NCI-H446 (cell line): ENCODE measurements around the gene DGKI.
A peak's percentile ranks its signal among the peaks of the same experiment; 100 is the strongest.
"Not testable (repeated sequence)": the region's sequence is repeated elsewhere in the genome, so short reads cannot be mapped to it uniquely, and the experiment has no call there.

ENCODE experiments used
- DNase-seq, 2 experiments: peaks; one replicate each; lab custom pipeline; 2025; lab: John Stamatoyannopoulos, UW

The DGKI gene

DNA sequence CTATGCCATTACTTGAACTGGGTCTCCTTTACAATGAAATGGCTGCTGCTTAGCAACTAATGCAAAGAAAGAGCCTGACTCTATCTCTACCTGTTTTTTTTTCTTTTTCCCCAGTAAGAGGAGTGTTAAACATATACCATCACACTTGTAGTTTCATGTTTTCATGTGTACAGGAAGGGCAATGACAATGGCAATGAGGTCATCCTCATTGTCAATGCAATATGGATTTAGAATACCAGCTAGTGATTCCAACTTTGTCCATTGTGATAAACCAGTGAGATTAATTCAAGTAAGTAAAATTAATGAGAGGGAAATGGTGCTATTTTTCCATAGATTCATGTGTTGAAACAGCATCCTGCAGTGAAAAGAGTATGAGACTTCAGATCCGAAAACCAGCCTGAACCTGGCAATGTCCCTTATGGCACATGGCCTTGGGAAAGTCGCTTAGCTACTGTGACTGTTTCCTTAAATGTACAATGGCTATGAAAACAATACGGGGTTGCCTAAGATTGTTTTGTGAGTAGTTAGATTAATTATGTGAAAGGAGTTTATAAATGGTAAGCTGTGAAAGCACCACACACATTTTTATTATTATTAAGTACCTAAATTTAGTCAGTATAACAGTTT lies 11.2 kb downstream of the DGKI start:
- no peak for DNase-seq

DNA sequence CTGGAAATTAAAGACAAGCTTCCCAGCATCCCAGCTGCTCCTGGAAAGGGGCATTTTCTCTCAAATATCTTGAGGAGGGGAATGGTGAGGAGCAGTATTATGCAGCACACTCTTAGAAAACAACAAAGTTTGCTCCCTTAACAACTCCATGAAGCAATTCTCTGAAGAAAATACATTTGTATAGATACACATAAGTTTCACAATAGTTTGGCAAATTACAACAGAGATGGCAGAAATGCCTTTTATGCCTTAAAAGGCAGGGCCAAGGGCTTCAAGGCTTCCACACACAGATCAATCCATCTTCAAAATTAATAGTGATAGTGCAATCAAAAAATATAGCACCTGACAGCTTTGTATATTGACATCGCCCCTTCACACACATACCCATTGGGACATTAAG lies 12.2 kb downstream of the DGKI start:
- DNase-seq: no peak

DNA sequence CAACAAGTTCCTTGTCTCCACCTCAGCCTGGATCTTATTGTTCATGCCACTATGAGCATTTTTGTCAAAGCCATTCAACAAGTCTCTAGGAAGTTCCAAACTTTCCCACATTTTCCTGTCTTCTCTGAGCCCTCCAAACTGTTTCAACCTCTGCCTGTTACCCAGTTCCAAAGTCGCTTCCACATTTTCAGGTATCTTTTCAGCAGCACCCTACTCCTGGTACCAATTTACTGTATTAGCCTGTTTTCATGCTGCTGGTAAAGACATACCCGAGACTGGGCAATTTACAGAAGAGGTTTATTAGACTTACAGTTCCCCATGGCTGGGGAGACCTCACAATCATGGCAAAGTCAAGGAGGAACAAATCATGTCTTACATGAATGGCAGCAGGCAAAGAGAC lies 13.8 kb downstream of the DGKI start:
- DNase-seq: not testable (repeated sequence)

DNA sequence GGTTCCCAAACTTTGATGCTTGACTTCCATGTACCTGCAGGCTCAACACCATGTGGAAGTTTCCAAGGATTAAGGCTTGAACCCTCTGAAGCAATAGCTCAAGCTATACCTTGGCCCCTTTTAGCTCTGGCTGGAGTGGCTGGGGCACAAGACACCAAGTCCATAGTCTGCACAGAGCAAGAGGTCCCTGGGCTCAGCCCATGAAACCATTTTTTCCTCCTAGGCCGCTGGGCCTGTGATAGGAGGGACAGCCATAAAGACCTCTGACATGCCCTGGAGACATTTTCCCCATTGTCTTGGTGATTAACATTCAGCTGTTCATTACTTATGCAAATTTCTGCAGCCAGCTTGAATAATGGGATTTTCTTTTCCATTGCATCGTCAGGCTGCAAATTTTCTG lies 14.4 kb downstream of the DGKI start:
- DNase-seq: no peak

DNA sequence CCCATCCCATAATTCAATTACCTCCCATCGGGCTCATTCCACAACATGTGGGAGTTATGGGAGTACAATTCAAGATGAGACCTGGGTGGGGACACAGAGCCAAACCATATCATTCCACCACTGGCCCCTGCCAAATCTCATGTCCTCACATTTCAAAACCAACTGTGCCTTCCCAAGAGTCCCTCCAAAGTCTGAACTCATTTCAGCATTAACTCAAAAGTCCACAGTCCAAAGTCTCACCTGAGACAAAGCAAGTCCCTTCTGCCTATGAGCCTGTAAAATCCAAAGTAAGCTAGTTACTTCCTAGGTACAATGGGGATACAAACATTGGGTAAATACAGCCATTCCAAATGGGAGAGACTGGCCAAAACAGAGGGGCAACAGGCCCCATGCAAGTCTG lies 15.2 kb downstream of the DGKI start:
- DNase-seq: not testable (repeated sequence)

DNA sequence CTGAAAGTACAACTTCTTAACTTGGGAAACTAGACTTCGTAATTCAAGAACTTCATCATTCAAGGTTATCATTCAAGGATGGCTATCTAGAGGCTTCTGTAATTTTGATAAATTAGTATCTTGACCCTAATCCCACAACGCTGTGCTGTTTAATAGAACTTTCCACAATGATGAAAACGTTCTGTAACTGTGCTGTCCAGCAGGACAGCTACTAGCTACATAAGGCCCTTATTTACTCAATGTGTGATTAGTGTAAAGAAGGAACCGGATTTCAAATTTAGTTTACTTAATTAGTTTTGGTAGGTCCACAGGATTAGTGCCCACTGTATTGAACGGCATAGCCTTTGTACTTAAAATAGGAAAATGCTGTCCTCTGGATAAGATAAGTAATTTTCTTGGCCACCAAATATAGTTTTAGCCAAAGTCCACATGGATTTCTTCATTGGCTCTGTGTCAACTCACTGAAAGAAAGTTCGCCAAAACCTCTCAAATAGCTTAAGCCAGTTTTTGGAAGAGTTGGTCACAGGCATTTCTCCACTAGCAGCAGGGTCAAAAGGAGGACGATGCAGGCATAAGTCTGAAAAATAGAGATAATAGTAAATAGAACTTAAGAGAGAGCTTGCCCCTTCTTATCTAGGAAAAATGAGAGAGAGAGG lies 17.3 kb downstream of the DGKI start:
- DNase-seq: no peak

DNA sequence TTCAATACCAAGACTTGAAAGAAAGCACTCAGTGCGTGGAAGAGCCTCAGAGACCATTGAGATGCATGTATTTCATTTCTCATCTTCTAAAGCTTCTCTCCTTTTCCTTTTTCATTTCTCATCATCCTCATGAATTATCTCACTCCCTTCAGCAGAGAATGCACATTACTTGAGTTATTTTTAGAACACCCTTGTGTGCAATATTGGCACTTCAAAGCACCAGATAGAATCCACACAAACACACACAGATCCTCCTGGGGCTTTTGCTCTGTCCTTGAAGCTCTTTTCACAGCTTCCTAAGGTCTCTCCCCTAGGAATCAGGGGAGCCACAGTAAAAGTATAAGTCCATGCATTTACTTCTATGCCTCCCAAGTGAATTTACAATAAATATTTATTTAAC lies 18.3 kb downstream of the DGKI start:
- no peak for DNase-seq

DNA sequence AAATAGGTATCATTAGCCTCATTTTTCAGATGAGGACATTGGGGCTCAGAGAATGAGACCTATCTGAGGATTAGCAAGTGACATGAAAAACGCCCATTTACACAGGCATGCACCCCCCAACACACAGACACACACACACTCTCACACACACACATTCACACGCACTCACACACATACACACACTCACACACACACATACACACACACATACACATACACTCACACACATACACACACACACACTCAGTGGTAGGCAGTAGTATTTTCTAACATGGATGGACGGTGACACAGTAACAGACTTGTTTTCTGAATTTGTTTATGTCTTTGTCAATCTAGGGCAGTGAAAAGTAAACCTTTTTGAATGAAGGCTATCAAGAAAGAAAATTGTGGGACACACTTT lies 21.3 kb downstream of the DGKI start:
- no peak for DNase-seq

DNA sequence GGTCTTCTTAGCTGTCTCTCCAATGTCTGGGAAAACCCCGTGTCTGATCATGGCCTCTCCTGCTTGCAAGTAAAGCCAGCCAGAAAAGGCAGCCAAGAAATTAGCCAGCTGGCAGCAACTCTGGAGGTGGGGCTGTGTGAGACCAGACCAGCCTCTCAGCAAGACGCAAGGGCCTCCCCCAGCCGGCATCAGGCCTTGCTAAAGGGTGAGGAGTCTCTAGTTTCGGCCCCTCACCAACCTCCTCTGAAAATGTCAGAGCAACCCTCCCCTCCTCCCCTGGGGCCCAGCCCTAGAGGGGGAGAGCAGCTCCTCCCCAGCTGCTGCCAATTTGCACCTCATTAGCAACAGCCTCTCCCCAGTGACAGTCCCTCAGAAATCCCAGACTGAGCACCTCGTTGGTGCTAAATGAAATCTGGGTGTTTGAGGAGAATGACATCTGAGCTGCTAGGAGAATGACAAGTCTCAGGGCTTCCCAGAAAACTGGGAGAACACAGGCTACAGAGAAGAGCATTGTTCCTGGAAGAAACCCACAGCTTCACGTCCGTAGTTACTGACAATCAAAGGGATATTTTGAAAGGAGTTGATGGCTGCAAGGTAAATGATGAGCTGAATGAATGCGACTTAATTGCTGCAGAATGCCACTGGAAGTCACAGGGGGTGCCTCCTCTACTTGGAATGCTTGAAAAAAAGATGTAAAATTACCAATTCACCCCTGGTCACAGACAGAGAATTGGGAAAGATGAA lies 25.9 kb downstream of the DGKI start:
- peak; percentile 1 to 75 for DNase-seq

DNA sequence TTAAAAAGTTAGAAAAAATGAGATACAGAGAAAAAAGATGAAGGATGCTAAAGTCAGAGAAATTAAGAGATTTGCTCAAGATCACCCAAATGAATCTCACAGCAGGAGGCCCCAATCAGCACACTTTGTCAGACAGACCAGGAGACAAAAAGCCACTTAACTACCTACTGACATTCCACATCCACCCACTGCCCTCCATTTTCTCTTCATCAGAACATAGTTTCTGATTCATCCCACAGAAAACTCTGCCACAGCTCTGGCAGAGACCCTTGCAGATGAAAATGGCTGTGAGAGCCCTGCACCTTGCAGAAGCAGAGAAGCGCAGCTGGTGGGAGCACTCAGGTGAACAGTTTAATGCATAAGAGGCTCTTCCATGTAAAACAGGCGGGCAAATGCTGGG lies 26.6 kb downstream of the DGKI start:
- DNase-seq: no peak

DNA sequence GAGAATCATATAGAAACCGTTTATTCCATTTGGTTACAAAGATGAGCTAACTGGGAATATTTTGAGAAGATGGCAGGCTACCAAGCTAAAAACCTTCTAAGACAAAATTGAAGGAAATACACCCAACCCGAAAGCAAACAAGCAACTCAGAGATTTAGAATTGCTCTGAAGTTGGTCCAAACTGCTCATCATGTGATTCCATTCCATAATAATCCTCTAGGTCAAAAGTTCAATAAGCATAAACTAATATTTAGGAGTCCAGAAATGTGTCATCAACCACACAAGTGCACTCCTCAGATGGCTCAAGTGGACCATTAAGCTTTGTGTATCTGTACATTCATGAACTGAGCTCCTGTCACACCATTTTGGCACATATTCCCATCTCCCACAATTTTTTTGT lies 28.7 kb downstream of the DGKI start:
- no peak for DNase-seq

DNA sequence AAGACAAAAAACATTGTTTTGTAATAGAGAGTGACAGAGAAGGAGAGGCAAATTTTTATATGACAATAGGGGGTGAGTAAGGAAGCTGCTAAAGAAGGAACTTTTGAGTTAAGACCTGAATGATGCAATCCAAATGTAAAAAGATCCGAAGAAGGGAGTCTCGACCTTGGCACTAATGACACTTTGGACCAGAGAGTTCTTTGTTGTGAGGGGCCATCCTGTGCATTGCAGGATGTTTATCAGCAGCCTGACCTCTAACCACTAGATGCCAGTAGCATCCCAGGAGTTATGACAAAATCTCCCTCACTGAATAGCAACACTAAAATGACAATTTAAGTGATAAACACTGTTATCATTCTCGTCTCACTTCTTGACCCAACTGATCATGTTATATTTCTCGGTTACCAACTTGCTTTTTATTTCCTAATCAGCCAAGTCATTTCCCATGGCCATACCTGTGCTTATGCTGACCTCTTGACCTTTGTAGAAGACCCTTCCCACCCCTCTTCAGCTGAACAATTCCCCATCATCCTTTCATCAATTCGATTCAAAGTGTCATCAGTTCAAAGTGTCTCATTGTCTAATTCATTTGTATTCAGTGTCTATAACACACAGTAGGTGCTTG lies 30.0 kb downstream of the DGKI start:
- no peak for DNase-seq

DNA sequence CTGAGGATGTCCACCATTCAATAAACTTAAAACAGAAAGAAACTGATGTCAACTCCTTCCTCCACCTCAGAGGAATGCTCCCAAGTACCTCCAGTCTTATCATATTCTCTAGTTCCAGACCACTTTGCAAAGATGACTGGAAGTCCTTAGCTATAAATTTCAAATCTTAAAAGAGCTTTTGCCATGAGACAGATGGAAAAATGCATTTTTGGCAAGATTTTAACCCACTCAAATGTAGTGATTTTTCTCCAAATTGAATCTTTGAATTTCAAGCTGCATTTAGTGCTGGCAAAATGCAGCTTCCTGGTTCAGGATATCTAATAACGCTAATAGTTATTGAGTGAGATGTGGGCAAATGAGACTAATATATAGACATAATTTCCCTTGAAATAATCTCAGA lies 33.2 kb downstream of the DGKI start:
- DNase-seq: no peak

DNA sequence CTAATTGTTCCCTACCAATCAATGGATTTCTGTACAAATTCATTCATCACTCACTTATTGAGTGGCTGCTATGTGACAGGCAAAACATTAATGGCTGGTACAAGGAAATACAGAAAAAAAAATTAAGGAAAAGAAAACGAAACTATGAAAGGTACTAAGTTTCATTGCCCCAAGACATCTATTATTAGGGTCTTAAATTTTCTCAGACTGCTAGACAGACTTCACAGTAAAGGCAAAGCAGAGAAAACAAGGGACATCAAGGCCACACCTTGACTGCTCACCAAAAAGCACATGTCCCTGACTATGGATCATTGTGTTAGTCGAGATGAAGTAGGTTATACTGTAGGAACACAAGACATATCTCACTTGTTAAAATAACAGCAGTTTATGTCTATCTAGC lies 36.5 kb downstream of the DGKI start:
- no peak for DNase-seq

DNA sequence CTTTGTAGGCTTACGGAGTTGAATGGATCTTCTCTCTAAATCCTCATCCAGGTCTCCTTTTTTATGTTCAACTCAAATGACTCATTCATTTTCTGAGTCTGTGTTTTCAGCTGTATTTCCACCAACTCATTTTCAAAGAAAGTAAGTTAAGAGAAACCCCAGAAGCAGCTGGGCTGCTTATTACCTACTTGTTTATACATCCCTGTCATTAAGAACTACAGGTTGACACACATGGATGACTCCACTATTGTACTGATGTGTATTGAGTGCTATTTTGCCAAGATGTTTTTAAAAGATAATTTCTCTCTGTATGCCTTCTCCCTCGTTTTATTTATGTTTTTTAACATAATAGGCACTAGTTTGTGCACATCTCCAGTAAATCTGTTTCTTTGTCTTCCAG lies 41.9 kb downstream of the DGKI start:
- DNase-seq: no peak

DNA sequence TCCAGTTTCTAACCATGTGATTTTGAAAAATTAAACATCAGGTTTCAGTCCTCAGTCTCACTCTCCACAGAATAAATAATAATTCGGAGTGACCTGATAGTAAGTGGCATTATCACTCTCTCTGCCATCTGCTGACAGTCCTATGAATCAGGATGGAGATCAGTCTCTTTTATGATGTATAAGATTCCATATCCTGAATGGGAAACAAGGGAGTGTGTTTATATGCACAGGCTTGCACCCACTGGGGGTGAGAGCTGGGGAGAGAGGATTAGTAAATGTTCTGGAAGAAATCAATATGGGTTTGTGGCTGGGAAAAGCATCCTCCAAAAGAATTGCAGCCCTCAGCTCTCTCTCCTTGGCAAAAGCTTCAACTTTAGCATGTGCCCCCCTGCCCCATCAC lies 45.3 kb downstream of the DGKI start:
- DNase-seq: no peak

DNA sequence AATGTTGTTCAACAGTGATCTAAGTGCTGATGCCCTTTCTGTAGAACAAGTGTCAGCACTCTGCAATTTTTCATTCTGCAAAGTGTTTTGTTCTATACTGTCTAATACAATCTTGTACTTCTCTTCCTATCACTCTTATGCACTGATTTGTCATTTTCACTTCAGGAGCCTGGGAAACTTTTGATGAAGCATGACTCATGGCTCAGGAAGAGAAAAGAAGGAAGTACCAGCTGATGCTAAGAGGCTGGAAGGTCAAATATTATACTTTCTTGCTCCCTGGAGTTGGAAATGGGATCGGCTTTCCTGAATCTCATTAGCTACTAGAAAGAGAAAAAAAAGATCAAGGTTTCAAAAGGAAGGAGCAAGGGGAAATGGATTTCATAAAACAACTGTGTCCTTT lies 45.8 kb downstream of the DGKI start:
- no peak for DNase-seq

DNA sequence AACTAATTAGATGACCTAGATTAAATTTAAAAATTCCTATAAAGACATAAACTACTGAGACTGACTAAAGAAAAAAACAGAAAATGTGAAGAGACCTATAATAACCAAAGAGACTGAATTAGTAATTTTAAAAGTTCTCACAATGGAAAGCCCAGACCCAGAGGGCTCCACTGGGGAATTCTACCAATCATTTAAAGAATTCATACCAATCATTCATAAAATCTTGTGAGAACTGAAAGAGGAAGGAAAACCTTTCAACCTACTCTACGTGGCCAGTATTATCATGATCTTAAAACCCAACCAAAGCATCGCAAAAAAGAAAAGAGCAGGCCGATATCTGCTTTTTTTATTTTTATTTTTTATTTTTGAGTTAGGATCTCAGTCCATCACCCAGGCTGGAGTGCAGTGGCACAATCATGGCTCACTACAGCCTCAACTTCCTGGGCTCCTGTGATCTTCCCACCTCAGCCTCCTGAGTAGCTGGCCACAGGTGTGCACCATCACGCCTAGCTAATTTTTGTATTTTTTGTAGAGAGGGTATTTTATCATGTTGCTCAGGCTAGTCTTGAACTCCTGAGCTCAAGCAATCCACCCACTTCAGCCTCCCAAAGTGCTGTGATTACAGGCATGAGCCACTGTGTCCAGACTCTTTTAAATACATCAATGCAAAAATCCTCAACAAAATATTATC lies 48.6 kb downstream of the DGKI start:
- no peak for DNase-seq

DNA sequence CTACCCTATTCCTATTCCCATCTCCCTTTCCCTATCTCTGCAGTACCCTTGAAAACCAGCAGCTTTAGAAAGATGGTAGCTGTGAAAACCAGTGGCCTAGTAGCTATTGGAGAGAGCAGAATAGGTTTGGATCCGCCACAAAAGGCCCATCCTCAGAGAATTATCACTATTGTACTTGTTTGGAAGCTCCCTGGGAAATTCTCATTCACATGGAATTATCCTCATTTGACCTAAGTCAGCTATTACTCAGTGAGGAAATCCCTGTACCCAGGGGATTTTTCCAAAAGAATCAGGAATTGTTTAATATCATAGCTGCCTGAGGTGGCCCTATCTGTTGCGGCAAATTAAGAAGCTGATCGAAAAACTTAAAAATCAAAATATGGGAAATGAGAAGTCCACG lies 51.6 kb downstream of the DGKI start:
- DNase-seq: no peak

DNA sequence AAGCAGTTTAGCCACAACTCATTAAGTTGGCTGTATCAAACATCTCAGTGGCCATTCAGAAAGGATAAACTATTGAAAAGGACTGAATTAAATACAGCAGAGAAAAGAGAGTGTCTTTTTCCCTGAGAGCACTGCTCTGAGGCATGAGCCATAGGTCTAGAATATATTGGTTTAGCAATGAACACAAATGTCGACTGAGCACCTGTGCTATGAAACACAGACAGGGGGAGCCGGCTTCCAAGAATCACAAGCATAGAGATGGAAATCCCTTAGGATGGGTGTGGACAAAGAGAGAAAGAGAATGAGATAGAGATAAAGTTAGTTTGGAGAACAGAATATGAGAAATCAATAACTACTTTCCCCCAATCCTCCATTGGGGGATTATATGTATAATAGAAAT lies 54.8 kb downstream of the DGKI start:
- DNase-seq: no peak

DNA sequence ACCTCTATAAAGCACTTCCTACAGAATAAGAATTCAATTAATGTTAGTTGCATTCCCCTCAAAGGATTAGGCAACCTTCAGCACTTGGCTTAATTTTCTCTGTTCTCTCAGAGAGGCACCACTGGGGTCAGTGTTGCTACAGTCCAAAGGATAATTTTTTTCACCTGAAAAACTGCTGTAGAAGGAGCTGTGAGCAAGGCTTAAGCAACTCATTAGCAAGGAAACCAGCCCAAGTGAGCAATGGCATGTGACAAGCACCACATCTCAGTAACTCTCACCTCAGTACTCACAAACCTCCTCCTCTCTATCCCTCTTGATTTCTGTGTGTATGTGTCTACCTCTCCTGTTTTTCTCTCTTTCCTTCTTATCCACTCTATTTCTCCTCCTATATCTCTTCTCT lies 55.9 kb downstream of the DGKI start:
- DNase-seq: no peak

DNA sequence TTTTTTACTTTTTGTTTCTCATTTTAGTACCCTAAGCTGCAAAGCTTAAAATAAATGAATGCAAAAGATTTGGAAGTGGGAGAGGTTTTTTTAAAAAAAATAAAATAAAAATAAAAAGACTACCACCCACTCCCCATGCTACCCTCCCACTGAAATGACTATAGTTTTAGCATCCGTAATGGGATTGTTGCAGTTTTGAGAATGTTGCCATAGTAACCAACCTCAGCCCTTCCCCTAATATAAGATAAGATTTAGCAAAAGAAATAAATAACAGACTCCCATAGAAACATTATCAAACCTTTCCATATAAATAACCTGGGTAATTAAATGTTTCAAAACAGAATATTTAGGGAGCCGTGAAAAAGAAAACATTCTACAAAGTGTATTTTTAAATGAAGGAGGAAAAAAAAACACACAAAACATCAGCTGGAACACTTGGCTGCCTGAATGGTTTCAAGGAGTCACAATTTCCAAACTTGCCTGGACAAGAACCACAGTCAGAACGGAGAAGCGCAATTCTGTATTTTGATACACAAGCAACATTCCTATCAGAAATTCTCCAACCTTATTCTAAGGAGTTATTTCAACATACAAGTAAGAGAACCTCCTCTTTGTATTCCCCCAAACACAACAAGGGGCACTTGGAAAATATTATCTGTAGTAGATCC lies 57.4 kb downstream of the DGKI start:
- no peak for DNase-seq
